EH (cell line): ENCODE results near the gene CDON.
A peak's percentile ranks its signal among the peaks of the same experiment; 100 is the strongest.

ENCODE experiments used
- DNase-seq: peaks from one replicate; pipeline ENCODE4 v3.0.0-alpha.2; 2015; ENCODE audit warnings: low read depth

Gene CDON

GRCh38 chr11:126062679-126063506, at the start of gene CDON:
Gene CDON (minus strand): TSS chr11:126062866. CDS start chr11:126023476, 39,390 bp downstream.
- peak; percentile 92 for DNase-seq

GRCh38 chr11:126111458-126112116, 48.9 kb upstream of the CDON start:
- DNase-seq = no peak

GRCh38 chr11:126109941-126110731, 47.5 kb upstream of the CDON start:
- peak; percentile 62 for DNase-seq

GRCh38 chr11:126106594-126107328, 44.1 kb upstream of the CDON start:
- no peak for DNase-seq

GRCh38 chr11:126105748-126106080, 43.0 kb upstream of the CDON start:
- no peak for DNase-seq

GRCh38 chr11:126105022-126105747, 42.5 kb upstream of the CDON start:
- DNase-seq = no peak

- no peak for DNase-seq
These were observed 41.8 kb upstream of the CDON start for GRCh38 chr11:126104420-126104819.

GRCh38 chr11:126103150-126103549, 40.5 kb upstream of the CDON start:
- DNase-seq = no peak

GRCh38 chr11:126102436-126102981, 39.8 kb upstream of the CDON start:
- peak; percentile 14 for DNase-seq

GRCh38 chr11:126101930-126102283, 39.2 kb upstream of the CDON start:
- DNase-seq = no peak

- no peak for DNase-seq
These were observed 38.7 kb upstream of the CDON start for GRCh38 chr11:126101251-126101929.

- DNase-seq = no peak
These were observed 38.0 kb upstream of the CDON start for GRCh38 chr11:126100716-126101115.

GRCh38 chr11:126098204-126098769, 35.6 kb upstream of the CDON start:
- DNase-seq = no peak

- no peak for DNase-seq
These were observed 33.1 kb upstream of the CDON start for GRCh38 chr11:126095745-126096144.

- DNase-seq = no peak
These were observed 27.8 kb upstream of the CDON start for GRCh38 chr11:126090452-126090851.

- DNase-seq = no peak
These were observed 26.3 kb upstream of the CDON start for GRCh38 chr11:126088999-126089398.

GRCh38 chr11:126086248-126086647, 23.6 kb upstream of the CDON start:
- no peak for DNase-seq

- no peak for DNase-seq
These were observed 21.9 kb upstream of the CDON start for GRCh38 chr11:126084608-126084912.

- no peak for DNase-seq
These were observed 21.4 kb upstream of the CDON start for GRCh38 chr11:126083829-126084607.
